ENCODE results near the gene PTPRK.
A peak's percentile ranks its signal among the peaks of the same experiment; 100 is the strongest.

The PTPRK gene

GRCh38 chr6:128135325-128135724 is 385.1 kb downstream of the PTPRK start:
- DNase-seq (ENCODE audit: low spot score) = no peak

DNA sequence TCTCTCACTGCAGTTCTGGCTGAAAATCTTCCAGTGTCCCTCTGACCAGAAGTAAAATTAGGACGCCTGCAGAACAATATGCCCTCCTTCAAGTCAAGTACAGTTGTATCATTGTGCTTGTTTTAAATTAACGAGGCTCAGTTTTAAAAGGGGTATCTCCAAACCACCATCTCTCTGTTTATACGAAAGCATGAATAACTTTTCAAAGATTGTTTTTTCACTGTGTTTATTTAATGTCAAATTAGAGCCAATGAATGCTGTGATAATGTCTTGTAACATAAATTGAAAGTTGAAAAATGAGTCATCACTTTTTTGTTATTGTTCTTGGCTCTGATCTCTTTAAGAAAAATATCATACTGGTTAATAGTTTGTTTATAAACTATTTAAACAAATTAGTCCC is 388.8 kb downstream of the PTPRK start:
- no peak for DNase-seq (ENCODE audit: low spot score)

DNA sequence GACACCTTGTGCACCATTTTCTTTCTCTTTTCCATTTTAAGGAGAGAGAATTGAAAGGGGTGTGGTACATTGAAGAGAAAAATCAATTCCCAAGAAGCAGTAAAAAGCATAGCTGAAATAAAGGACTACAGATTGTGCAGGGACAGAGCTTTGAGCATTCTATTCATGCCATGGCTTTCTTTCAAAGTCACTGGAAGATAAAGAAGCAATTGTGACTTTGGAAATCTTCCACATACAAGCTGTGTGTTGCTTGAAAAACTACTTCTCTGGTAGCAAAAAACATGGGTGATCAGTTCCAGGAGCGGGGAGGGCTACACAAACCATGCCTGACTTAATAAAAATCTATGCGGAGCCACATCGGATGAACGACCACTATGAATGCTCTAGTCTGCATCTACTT is 389.4 kb downstream of the PTPRK start:
- DNase-seq (ENCODE audit: low spot score) = no peak

DNA sequence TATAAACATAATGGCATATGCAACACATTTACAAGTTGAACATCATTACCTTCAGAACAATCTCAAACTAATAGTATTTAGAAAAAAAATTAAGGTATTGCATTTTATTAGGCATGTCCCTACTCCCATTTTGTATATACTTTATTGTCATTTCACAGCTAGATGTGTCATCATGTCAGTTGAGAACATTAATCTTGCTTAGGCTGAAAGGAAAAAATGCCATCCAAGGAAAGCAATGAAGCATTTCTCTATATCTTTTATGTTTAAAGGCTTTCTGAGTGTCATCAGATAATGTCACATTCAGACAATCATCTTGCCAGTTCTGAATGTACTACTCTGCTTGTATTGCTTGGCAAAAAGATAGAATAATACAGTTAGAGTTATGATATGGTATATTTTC is 390.7 kb downstream of the PTPRK start:
- no peak for DNase-seq (ENCODE audit: low spot score)

DNA sequence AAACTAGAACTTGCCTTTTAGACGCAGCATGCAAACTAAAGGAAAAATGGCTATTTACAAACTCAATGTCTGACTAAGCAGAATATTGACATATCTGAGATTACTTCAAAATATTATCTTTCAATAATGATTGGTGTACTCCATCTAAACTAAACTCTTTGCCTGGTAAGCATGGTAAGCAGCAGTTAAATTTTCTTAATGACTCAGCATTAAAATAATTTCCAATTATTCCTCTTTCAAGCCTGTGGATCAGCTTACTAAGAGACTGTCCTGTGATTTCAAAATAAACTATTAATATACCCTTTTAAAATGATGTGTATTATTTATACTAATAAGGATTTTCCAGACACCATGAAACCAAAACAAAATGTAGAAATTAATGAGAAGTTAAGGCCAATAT is 392.7 kb downstream of the PTPRK start:
- no peak for DNase-seq (ENCODE audit: low spot score)

DNA sequence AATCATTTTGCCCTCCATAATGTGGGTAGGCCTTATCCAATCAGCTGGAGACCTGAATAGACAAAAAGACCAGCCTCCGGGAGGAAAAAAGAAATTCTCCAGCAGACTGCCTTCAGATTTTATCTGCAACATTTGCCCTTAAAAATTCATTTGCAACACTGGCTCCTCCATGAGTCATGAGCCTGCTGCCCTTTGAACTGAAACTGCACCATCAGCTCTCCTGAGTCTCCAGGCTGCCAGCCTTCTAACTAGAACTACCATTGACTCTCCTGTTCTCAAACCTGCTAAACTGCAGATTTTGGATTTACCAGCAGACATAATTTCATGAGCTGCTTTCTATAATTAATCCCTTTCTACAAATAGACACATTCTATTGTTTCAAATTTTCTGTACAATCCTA is 395.7 kb downstream of the PTPRK start:
- no peak for DNase-seq (ENCODE audit: low spot score)

DNA sequence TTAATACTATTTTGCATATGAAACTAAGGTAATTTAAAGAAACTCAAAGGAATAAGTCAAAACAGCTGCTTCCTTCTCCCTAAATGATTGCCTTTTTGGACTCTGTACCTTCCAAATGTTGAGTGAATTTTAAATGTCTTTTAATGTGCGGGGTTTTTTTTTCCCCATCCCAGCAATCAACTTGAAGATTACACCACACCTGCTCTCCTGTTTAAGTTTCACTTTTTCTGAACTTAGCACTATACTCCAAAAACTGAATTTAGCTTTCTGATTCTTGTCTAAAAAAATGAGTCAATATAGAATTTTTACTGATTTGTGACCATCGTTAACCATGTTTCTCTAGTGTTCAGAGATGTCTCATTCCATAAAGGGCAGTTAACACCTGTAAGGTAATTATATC is 398.8 kb downstream of the PTPRK start:
- no peak for DNase-seq (ENCODE audit: low spot score)

DNA sequence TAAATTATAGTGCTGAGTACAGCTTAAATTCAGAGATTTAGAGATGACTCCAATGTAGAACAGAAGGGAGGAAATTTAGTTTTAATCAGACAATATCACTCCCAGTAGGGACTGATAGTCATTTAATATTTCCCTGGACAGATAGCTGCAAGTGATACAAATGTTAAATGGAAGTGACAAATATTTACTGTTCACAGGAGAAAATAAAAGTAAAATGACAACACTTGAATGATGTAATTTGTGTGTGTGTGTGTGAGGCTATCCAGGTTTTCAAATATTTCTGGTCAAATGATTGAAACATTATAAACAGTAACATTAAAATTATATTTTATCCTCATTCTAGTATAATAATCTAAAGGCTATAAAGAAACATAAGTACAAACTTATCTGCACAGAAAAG is 399.2 kb downstream of the PTPRK start:
- DNase-seq (ENCODE audit: low spot score) = no peak

GRCh38 chr6:128118401-128118800 is 402.0 kb downstream of the PTPRK start:
- no peak for DNase-seq (ENCODE audit: low spot score)

DNA sequence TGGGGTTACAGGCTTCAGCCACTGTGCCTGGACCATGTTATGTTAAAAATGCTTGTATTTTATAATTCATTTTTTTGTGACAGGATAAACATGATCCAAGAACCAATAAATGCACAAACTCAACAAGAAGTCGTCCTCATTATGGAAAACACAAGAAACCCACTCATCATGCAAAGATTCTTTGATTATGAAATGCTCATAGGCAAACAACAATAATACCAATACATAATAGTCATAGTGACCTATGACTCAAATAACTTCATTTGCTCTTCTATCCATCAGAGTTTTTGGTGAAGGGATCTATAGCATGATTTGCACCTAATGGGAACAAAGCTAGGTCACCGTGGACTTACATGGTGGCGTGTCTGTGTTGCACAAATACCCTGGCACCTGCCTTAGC is 402.5 kb downstream of the PTPRK start:
- DNase-seq (ENCODE audit: low spot score) = no peak

DNA sequence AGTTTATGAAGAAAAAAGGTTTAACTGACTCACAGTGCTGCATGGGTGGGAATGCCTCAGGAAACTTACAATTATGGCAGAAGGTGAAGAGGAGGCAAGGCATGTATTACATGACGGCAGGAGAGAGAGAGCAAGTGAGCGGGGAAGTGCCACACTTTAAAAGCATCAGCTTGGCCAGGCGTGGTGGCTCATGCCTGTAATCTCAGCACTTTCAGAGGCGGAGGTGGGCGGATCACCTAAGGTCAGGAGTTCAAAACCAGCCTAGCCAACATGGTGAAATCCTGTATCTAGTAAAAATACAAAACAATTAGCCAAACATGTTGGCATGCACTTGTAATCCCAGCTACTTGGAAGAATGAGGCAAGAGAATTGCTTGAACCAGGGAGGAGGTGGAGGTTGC is 406.2 kb downstream of the PTPRK start:
- DNase-seq (ENCODE audit: low spot score) = no peak

GRCh38 chr6:128112494-128112893 is 407.9 kb downstream of the PTPRK start:
- no peak for DNase-seq (ENCODE audit: low spot score)

DNA sequence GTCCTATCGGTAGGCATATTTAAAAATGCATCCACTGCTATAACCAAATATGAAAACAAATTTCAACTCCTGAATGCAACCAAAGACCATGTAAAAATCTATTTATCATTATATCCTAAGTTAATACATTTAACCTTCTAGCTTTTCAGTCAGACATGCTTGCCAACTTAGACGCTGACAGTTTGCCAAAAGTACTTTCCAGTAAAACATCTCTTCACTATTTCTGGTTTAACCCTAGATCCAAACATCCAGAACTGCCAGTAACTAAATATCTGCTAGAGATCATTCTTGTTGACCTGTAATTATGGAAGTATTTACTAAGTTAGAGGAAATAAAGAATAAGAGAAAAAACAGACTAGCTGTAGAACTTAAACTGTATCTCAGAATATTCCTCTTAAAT is 409.3 kb downstream of the PTPRK start:
- no peak for DNase-seq (ENCODE audit: low spot score)

DNA sequence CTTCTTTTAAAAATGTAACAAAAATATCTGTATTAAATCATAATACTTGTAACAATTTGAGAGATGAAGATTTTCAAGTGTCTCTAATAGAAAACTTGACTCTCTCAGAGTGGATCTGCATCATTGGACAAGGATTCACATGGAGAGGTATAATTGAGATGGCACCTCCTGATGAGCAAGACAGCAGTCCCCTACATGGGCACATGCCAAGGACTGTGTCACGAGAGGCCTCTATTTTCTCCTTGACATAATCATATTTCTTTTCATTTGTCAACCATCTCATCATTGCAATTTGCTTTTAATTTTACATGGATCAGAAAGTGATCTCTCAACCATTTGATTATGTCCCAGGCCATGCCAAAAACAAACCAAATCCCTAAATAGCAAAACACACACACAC is 412.7 kb downstream of the PTPRK start:
- DNase-seq (ENCODE audit: low spot score) = no peak

DNA sequence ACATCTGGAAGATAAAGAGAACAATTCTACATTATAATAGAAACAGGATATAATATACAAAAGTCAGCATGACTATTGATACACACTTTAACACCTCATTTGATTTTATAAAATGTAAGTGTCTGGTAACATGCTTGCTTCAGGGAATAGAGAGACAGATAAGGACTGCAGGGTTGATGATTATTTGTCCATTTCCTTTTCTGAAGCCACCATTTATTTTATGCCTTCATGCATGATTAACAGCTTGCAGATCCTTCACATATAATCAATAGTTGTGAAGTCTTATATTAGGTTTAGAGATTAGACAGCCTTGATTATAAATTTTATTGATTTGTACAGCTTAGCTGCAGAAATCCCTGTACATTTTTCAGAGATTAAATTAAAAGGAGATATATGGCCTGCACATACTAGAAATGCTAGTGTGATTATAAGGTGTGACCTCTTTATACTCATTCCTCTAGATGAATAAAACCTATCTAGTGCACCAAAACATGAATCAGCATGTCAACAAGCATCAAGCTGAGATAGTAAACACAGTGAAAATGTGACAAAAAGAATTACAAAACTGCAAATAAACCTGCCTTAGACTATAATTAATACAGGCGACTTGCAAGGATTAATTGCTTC is 420.7 kb downstream of the PTPRK start:
- no peak for DNase-seq (ENCODE audit: low spot score)

- DNase-seq (ENCODE audit: low spot score) = no peak
These were observed 422.3 kb downstream of the PTPRK start for GRCh38 chr6:128098000-128098581.

- DNase-seq (ENCODE audit: low spot score) = peak; percentile 8
These were observed 423.4 kb downstream of the PTPRK start for GRCh38 chr6:128097009-128097408.

- no peak for DNase-seq (ENCODE audit: low spot score)
These were observed 425.0 kb downstream of the PTPRK start for GRCh38 chr6:128095362-128095761.

DNA sequence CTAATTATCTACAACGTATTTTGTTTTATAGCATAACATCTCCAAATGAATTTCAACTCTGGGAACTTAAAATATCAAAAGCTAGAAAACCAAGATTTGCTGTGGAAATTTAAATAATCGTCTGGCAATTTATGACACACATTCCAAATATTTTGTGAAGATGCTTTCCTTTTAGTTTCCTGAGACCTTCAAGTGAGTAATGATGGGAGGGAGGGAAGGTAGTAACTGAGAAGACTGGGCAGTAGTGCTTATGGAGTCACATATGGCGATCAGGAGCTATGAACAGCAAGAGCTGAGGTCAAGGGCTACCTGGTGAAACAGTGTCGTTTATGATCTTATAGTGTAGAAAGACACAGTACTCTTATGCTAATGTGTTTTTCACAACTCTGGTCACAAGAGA is 441.4 kb downstream of the PTPRK start:
- no peak for DNase-seq (ENCODE audit: low spot score)

DNA sequence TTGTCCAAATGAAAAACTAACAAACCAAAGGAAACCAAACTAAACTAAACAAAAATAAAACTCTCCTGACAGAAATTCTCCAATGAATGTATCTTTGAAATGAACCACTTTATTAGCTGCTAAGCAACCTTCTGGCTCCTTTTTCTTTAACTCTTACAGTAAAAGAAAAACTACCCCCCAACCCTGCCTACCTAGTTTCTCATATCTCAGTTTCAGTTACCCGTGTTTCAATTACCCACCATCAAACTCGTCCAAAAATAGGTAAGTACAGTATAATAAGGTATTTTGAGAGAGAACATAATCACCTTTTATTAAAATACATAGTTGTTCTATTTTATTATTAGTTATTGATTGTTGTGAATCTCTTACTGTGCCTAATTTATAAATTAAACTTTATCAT is 442.1 kb downstream of the PTPRK start:
- no peak for DNase-seq (ENCODE audit: low spot score)

- no peak for DNase-seq (ENCODE audit: low spot score)
These were observed 443.6 kb downstream of the PTPRK start for GRCh38 chr6:128076843-128077242.

DNA sequence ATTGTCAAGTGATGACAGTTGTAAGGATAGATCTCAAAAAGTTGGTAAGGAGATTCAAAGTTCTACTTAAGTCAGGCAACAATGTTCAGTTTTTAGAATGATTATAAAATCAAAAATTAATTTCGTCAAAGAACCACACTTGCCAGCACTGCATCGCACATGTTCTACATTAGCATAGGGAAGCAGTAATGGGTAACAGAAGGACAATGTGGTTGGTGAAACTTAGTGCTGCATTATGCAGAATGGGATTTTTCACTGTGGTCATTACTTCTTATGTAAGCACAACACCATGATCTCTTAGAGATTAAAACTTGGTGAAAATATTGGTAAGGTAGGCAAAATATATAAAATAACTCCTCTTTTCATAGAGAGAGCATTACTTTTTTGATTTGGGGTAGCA is 445.8 kb downstream of the PTPRK start:
- no peak for DNase-seq (ENCODE audit: low spot score)

DNA sequence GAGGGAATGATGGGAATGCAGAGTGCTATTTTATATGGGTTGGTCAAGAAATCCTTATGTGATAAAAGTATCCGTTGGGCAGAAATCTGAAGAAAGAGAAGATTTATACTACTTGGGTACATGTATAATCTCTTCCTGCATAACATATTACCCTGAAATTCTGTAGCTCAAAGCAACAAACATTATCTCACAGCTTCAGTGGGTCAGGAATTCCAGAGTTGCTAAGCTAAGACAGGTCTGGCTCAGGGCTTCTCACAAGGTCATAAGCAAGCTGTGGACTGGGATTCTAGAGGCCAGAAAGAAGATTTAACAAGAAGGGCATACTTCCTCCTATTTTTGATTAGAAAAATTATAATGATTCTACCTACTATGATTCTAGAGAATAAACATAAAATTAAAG is 447.0 kb downstream of the PTPRK start:
- DNase-seq (ENCODE audit: low spot score) = no peak

DNA sequence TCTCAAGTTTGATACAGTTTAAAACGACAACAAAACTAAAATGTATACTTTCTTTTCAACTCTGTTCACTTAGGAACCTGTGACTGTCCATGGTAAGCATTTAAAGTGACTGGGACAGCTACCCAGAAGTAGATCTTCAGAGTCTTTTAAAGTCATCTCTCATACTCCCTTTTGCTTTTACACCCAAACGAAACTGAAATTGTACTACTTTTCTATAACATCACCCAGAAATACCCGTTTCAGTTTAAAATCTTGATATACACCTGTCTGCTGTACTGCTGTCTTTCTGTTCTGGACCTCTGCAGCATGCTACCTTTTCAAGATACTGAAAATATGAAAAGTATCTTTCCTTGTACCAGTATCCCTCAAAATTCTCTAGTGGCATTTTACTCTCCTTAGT is 449.2 kb downstream of the PTPRK start:
- DNase-seq (ENCODE audit: low spot score) = no peak

Data from cerebellar cortex (tissue), 1 donor.